Esophagus squamous epithelium (tissue), 4 donors: ENCODE measurements around the gene TBC1D23.

Experiments used
- CTCF ChIP-seq, 6 experiments: fragments of 450-650 bp in 4 of 6; fragments of 200-600 bp in 2 of 6; sonication (generic) in 2 of 6; IDR thresholded peaks; one replicate each; pipeline ENCODE4 v1.5.1; 2016 to 2019; ENCODE audit warnings: antibody characterized with exemption in 6 of 6, mild to moderate bottlenecking in 4 of 6, moderate library complexity in 4 of 6
- POLR2A ChIP-seq, 4 donors: fragments of 450-650 bp; IDR thresholded peaks; one replicate each; pipeline ENCODE4 v1.6.1; 2017; ENCODE audit warnings: antibody characterized with exemption in 4 of 4, mild to moderate bottlenecking in 4 of 4, moderate library complexity in 3 of 4

- TF ChIP-seq POLR2A (IDR thresholded peaks at IDR 0.05) (no peak), CTCF (IDR thresholded peaks at IDR 0.05) (no peak)
Observed at GRCh38 chr3:100339786-100340185, 79.0 kb downstream of the TBC1D23 start.
